SH-SY5Y (cell line): ENCODE results near the gene GGT7.

Experiments
- GATA2 ChIP-seq: IDR thresholded peaks from 2 replicates; pipeline ENCODE4 v1.6.1; 2011; ENCODE audit warnings: mild to moderate bottlenecking, low read depth, low read length
- GATA3 ChIP-seq: IDR thresholded peaks from 2 replicates; pipeline ENCODE4 v1.6.1; 2011; ENCODE audit warnings: low read depth, mild to moderate bottlenecking, low read length, moderate library complexity

DNA sequence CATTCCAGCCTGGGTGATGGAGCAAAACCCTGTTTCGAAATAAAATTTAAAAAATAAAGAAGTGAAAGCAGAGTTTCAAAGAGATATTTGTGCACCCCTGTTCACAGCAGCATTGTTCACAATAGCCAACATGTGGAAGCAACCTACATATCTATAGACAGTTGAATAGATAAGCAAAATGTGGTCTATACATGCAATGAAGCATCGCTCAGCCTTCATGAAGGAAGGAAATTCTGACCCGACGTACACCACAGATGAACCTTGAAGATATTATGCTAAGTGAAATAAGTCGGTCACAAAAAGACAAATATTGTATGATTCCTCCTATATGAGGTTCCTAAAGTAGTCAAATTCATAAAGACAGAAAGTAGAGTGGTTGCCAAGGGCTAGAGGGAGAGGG, 40.7 kb downstream of the GGT7 start:
- TF ChIP-seq GATA2 (no peak), GATA3 (no peak)
